HCT116 (cell line): Measurements from ENCODE around the gene IL31RA. TPM values are rescaled to one million over a fixed set of nuclear protein-coding genes. Genes with fewer than 3 reads are reported as not detected.

Experiments used
- ATAC-seq: fragments of 200-7000 bp; cut with Tn5 transposase; 2 replicates; pipeline ENCODE4 v1.9.1; 2020; ENCODE audit warnings: mild to moderate bottlenecking, moderate library complexity
- BruUV-seq: library from RNA; stranded (reverse); fragments of 400-500 nt; replicated peaks from 2 replicates; lab custom pipeline; 2021; lab: Mats Ljungman, UMichigan
- CTCF ChIA-PET: fragments of 300-600 bp; sonication (Branson Sonifier 250); formaldehyde crosslinking; loops from one replicate; lab custom pipeline; 2021; ENCODE audit warnings: antibody characterized with exemption; lab: Charles Lee
- POLR2A ChIA-PET: fragments of 300-600, 350-600 bp; sonication (Branson Sonifier 250); formaldehyde crosslinking; loops from one replicate; lab custom pipeline; 2021; ENCODE audit warnings: antibody characterized with exemption; lab: Charles Lee
- RAD21 ChIA-PET, 2 experiments: fragments of 300-600 bp; sonication (Branson Sonifier 250); formaldehyde crosslinking; loops; one replicate each; lab custom pipeline; 2023; ENCODE audit warnings: low total read pairs in 2 of 2; ENCODE audit not compliant: uncharacterized antibody in 2 of 2, unreplicated experiment in 2 of 2, low non-redundant PET in 1 of 2; lab: Charles Lee
- DNase-seq: peaks from one replicate; pipeline ENCODE4 v3.0.0-alpha.2; 2010; ENCODE audit warnings: low read depth, low spot score
- H2AFZ ChIP-seq: fragments of 200-600 bp; shearing (Covaris generic), sonication (generic); 2 replicates; pipeline ENCODE4 v1.6.1; 2017; ENCODE audit warnings: low read depth, mixed run types, mixed read lengths, antibody characterized with exemption, low read length; ENCODE audit not compliant: poor library complexity, severe bottlenecking
- H3K27ac ChIP-seq: 2 replicates; pipeline ENCODE4 v1.5.1; 2012; ENCODE audit warnings: low read depth, low read length
- H3K27me3 ChIP-seq: fragments of 200-600 bp; sonication (generic); 2 replicates; pipeline ENCODE4 v1.6.1; 2016; ENCODE audit warnings: mixed run types, low read length, mixed read lengths; ENCODE audit not compliant: insufficient read depth
- H3K36me3 ChIP-seq, 2 experiments: fragments of 200-500 bp in 1 of 2; fragments of 200-600 bp in 1 of 2; sonication (Bioruptor generic) in 1 of 2; sonication (generic) in 1 of 2; 2 replicates each; pipeline versions ENCODE4 v1.5.1 to v1.6.1; 2014 to 2016; ENCODE audit warnings: low read length in 2 of 2, inconsistent platforms in 1 of 2, mixed read lengths in 1 of 2, mixed run types in 1 of 2; ENCODE audit not compliant: insufficient read depth in 2 of 2, control insufficient read depth in 1 of 2
- H3K4me1 ChIP-seq, 2 experiments: fragments of 200-600 bp in 1 of 2; sonication (generic) in 1 of 2; 2 replicates each; pipeline versions ENCODE4 v1.5.1 to v1.6.1; 2012 to 2017; ENCODE audit warnings: low read length in 2 of 2, inconsistent platforms in 1 of 2, mild to moderate bottlenecking in 1 of 2, mixed read lengths in 1 of 2, mixed run types in 1 of 2, moderate library complexity in 1 of 2; ENCODE audit not compliant: insufficient read depth in 2 of 2, control insufficient read depth in 1 of 2
- H3K4me2 ChIP-seq: fragments of 200-600 bp; sonication (generic); 2 replicates; pipeline ENCODE4 v1.6.1; 2017; ENCODE audit warnings: mixed run types, low read length, mixed read lengths
- H3K4me3 ChIP-seq, 2 experiments: fragments of 200-600 bp in 1 of 2; sonication (generic) in 1 of 2; replicated peaks in 1 of 2; 2 replicates each; pipeline ENCODE4 v1.5.1; 2011 to 2016; ENCODE audit warnings: low read length in 2 of 2, control low read depth in 1 of 2, low read depth in 1 of 2, mild to moderate bottlenecking in 1 of 2, mixed read lengths in 1 of 2, mixed run types in 1 of 2
- H3K79me2 ChIP-seq: fragments of 200-600 bp; sonication (generic); 2 replicates; pipeline ENCODE4 v1.6.1; 2017; ENCODE audit warnings: mild to moderate bottlenecking, mixed run types, low read length, moderate library complexity, mixed read lengths; ENCODE audit not compliant: insufficient read depth
- H3K9ac ChIP-seq: fragments of 200-600 bp; sonication (generic); 2 replicates; pipeline ENCODE4 v1.6.1; 2016; ENCODE audit warnings: low read length, mixed read lengths
- H3K9me2 ChIP-seq: fragments of 200-600 bp; sonication (generic), shearing (Covaris generic); 2 replicates; pipeline ENCODE4 v1.6.1; 2017; ENCODE audit warnings: mixed run types, mild to moderate bottlenecking, moderate library complexity; ENCODE audit not compliant: insufficient read depth
- H3K9me3 ChIP-seq, 2 experiments: fragments of 200-500 bp in 1 of 2; fragments of 200-600 bp in 1 of 2; sonication (Bioruptor generic) in 1 of 2; sonication (generic) in 1 of 2; 2 replicates each; pipeline ENCODE4 v1.6.1; 2014 to 2017; ENCODE audit warnings: low read length in 2 of 2, mixed read lengths in 2 of 2, inconsistent platforms in 1 of 2, low read depth in 1 of 2, mild to moderate bottlenecking in 1 of 2, mixed run types in 1 of 2, moderate library complexity in 1 of 2; ENCODE audit not compliant: control insufficient read depth in 1 of 2, insufficient read depth in 1 of 2
- H4K20me1 ChIP-seq: fragments of 200-600 bp; sonication (generic), shearing (Covaris generic); 2 replicates; pipeline ENCODE4 v1.6.1; 2017; ENCODE audit warnings: mixed run types, mild to moderate bottlenecking, moderate library complexity; ENCODE audit not compliant: insufficient read depth
- CEBPB ChIP-seq: IDR thresholded peaks from 2 replicates; pipeline ENCODE4 v1.6.1; 2012; ENCODE audit warnings: low read depth
- CTCF ChIP-seq, 3 experiments: fragments of 200-600 bp in 1 of 3; sonication (generic) in 1 of 3; IDR thresholded peaks in 2 of 3; conservative IDR thresholded peaks in 1 of 3; 2 replicates each; pipeline ENCODE4 v1.5.1; 2012 to 2017; ENCODE audit warnings: low read depth in 2 of 3, low read length in 2 of 3, antibody characterized with exemption in 1 of 3, borderline replicate concordance in 1 of 3, control low read depth in 1 of 3, mild to moderate bottlenecking in 1 of 3, mixed read lengths in 1 of 3, mixed run types in 1 of 3, moderate library complexity in 1 of 3; ENCODE audit not compliant: insufficient read depth in 1 of 3
- EGR1 ChIP-seq: IDR thresholded peaks from 2 replicates; pipeline ENCODE4 v1.6.1; 2012; ENCODE audit warnings: low read depth
- ELF1 ChIP-seq: IDR thresholded peaks from 2 replicates; pipeline ENCODE4 v1.6.1; 2012; ENCODE audit warnings: low read depth, borderline replicate concordance
- EZH2 ChIP-seq: fragments of 200-600 bp; sonication (generic); IDR thresholded peaks from 2 replicates; pipeline ENCODE4 v1.6.1; 2017; ENCODE audit warnings: antibody characterized with exemption, mixed run types
- FOSL1 ChIP-seq: IDR thresholded peaks from 2 replicates; pipeline ENCODE4 v1.6.1; 2012; ENCODE audit warnings: low read depth
- JUND ChIP-seq: IDR thresholded peaks from 2 replicates; pipeline ENCODE4 v1.6.1; 2012
- MAX ChIP-seq: IDR thresholded peaks from 2 replicates; pipeline ENCODE4 v1.6.1; 2012
- POLR2A ChIP-seq: IDR thresholded peaks from 2 replicates; pipeline ENCODE4 v1.7.0; 2011; ENCODE audit warnings: borderline replicate concordance; ENCODE audit not compliant: insufficient read depth, insufficient read length; ENCODE audit errors: extremely low read depth
- RAD21 ChIP-seq: IDR thresholded peaks from 2 replicates; pipeline ENCODE4 v1.6.1; 2012; ENCODE audit warnings: low read depth, mild to moderate bottlenecking
- REST ChIP-seq: IDR thresholded peaks from 2 replicates; pipeline ENCODE4 v1.6.1; 2012; ENCODE audit warnings: low read depth
- SIN3A ChIP-seq: IDR thresholded peaks from 2 replicates; pipeline ENCODE4 v1.6.1; 2012; ENCODE audit warnings: low read depth
- SRF ChIP-seq: IDR thresholded peaks from 2 replicates; pipeline ENCODE4 v1.6.1; 2012; ENCODE audit warnings: low read depth
- YY1 ChIP-seq: IDR thresholded peaks from 2 replicates; pipeline ENCODE4 v1.6.1; 2011; ENCODE audit warnings: low read length, low read depth, moderate library complexity, mild to moderate bottlenecking; ENCODE audit not compliant: insufficient replicate concordance; ENCODE audit errors: extremely low read depth
- ZFX ChIP-seq: fragments of 450-650 bp; IDR thresholded peaks from 2 replicates; pipeline ENCODE4 v1.6.1; 2017
- ZNF274 ChIP-seq: fragments of 200-500 bp; sonication (Bioruptor generic); IDR thresholded peaks from 2 replicates; pipeline ENCODE4 v1.6.1; 2014; ENCODE audit warnings: mild to moderate bottlenecking, low read depth, low read length, inconsistent platforms
- intact Hi-C: fragments of 100-400 bp; cut with micrococcal nuclease; formaldehyde crosslinking; loops from 2 replicates; pipeline ENCODE4 v1.10.0; 2022
- total RNA-seq: library from RNA; stranded (reverse); gene quantifications from one replicate; pipeline ENCODE4 v1.2.1, GENCODE V29; 2021; ENCODE audit not compliant: unreplicated experiment

The IL31RA gene
- total RNA-seq, 1 experiment from 2014 or later, result 0.59 TPM

GRCh38 chr5:55853818-55854217, 2.7 kb downstream of the IL31RA start:
- DNase-seq, result no peak
- Histone ChIP-seq H3K27ac (no peak overlapping the region), H3K9me2 (no peaks in the 10 kb centered on the region), H3K9me3 (no peaks in the 10 kb centered on the region)
- RAD21 ChIA-PET, result no interaction called here
- no peak for TF ChIP-seq RAD21
- TF ChIP-seq EZH2, result no peak
- TF ChIP-seq FOSL1, result no peak
- TF ChIP-seq MAX, result no peak
- TF ChIP-seq SRF, result no peak
- no peak for TF ChIP-seq YY1
- no peak for TF ChIP-seq EGR1
- no peak for TF ChIP-seq POLR2A
- TF ChIP-seq, all 23 proteins: peak for 0
- Histone ChIP-seq H3K79me2 (no peaks in the 10 kb centered on the region), H3K4me3 (no peak overlapping the region), H3K4me2 (no peak overlapping the region), H3K4me1 (peaks cover 2 to 15% of the 10 kb centered on the region in 2 experiments; a peak in 2 of 4 replicates), H2AFZ (no peak overlapping the region), H4K20me1 (no peaks in the 10 kb centered on the region), H3K27me3 (no peaks in the 10 kb centered on the region), H3K9ac (no peak overlapping the region), H3K36me3 (no peaks in the 10 kb centered on the region)
- ChIA-PET POLR2A (no interaction called here), CTCF (no interaction called here)
- ATAC-seq, result no peak
- intact Hi-C loops, result no loop called here
- BruUV-seq, result no TSS peak

GRCh38 chr5:55855509-55855908, 4.4 kb downstream of the IL31RA start:
- Histone ChIP-seq H3K79me2 (no peaks in the 10 kb centered on the region), H3K4me1 (peaks cover 2 to 13% of the 10 kb centered on the region in 2 experiments; a peak in 2 of 4 replicates), H3K9me2 (no peaks in the 10 kb centered on the region), H3K9me3 (no peaks in the 10 kb centered on the region), H3K27ac (no peak overlapping the region), H3K9ac (no peak overlapping the region), H2AFZ (no peak overlapping the region), H3K27me3 (no peaks in the 10 kb centered on the region), H3K36me3 (no peaks in the 10 kb centered on the region), H3K4me2 (no peak overlapping the region), H4K20me1 (no peaks in the 10 kb centered on the region), H3K4me3 (no peak overlapping the region)
- intact Hi-C loops, result no loop called here
- ChIA-PET RAD21 (no interaction called here), CTCF (no interaction called here), POLR2A (no interaction called here)
- no peak for DNase-seq
- TF ChIP-seq ELF1 (no peak), SIN3A (no peak), ZFX (no peak), CEBPB (no peak), SRF (no peak), RAD21 (no peak), CTCF (IDR thresholded peaks at IDR 0.05 in 2 of 3, conservative IDR thresholded peaks at IDR 0.05 in 1 of 3; ENCODE audit: borderline replicate concordance in 1 of 3, insufficient read depth in 1 of 3, low read depth in 2 of 3, low read length in 2 of 3) (no peak), YY1 (no peak), MAX (no peak), ZNF274 (no peak), REST (no peak), JUND (no peak)
- BruUV-seq, result no TSS peak
- ATAC-seq, result no peak
